K562 (cell line): ENCODE results near the gene R3HDM1. TPM values are rescaled to one million over a fixed set of nuclear protein-coding genes. Genes with fewer than 3 reads are reported as not detected.

Source experiments
- ATF1 ChIP-seq, 2 experiments: fragments of 450-650 bp in 1 of 2; IDR thresholded peaks; 2 replicates each; pipeline ENCODE4 v1.6.1; 2016; ENCODE audit warnings: missing compliant biosample characterization in 1 of 2, missing genetic modification characterization in 1 of 2
- CBFB ChIP-seq: sonication (generic); formaldehyde crosslinking; IDR thresholded peaks from 2 replicates; pipeline ENCODE4 v1.4.0; 2020; ENCODE audit warnings: mild to moderate bottlenecking, missing genetic modification reagents
- CGGBP1 ChIP-seq: fragments of 250-450 bp; sonication (Bioruptor Pico); IDR thresholded peaks from 2 replicates; pipeline ENCODE4 v1.9.0; 2021; ENCODE audit warnings: mild to moderate bottlenecking
- CREB1 ChIP-seq, 2 experiments: sonication (generic) in 1 of 2; formaldehyde crosslinking in 1 of 2; IDR thresholded peaks; 2 replicates each; pipeline versions ENCODE4 v1.6.1 to v1.8.0; 2012 to 2022; ENCODE audit warnings: inconsistent platforms in 1 of 2, mild to moderate bottlenecking in 1 of 2, missing genetic modification reagents in 1 of 2, moderate library complexity in 1 of 2
- DMBX1 ChIP-seq: fragments of 250-450 bp; sonication (Bioruptor Pico); IDR thresholded peaks from 2 replicates; pipeline ENCODE4 v1.8.0; 2022; ENCODE audit warnings: inconsistent platforms, mild to moderate bottlenecking, moderate library complexity, borderline replicate concordance
- E2F5 ChIP-seq: sonication (generic); formaldehyde crosslinking; IDR thresholded peaks from 2 replicates; pipeline ENCODE4 v1.8.0; 2022; ENCODE audit warnings: mild to moderate bottlenecking, missing genetic modification reagents
- E2F8 ChIP-seq: fragments of 450-650 bp; IDR thresholded peaks from 2 replicates; pipeline ENCODE4 v1.7.1; 2018; ENCODE audit warnings: mild to moderate bottlenecking, low read depth; ENCODE audit not compliant: partially characterized antibody
- KLF13 ChIP-seq: fragments of 450-650 bp; IDR thresholded peaks from 2 replicates; pipeline ENCODE4 v1.6.1; 2016; ENCODE audit warnings: missing genetic modification characterization, low read depth, mild to moderate bottlenecking, missing compliant biosample characterization, moderate library complexity, borderline replicate concordance
- MEIS2 ChIP-seq: fragments of 450-650 bp; IDR thresholded peaks from 2 replicates; pipeline ENCODE4 v1.6.1; 2014; ENCODE audit warnings: mild to moderate bottlenecking; ENCODE audit not compliant: partially characterized antibody
- MNT ChIP-seq, 2 experiments: fragments of 450-650 bp; conservative IDR thresholded peaks; 2 replicates each; pipeline ENCODE4 v1.6.1; 2017; ENCODE audit warnings: mild to moderate bottlenecking in 2 of 2, moderate library complexity in 2 of 2
- MYC ChIP-seq, 2 experiments: fragments of 250-450 bp in 1 of 2; sonication (Bioruptor Pico) in 1 of 2; IDR thresholded peaks; 2 replicates each; pipeline versions ENCODE4 v1.5.1 to v1.6.1; 2012 to 2021; ENCODE audit warnings: low read depth in 2 of 2, borderline replicate concordance in 1 of 2, improper control_type of control experiment in 1 of 2, low read length in 1 of 2, mild to moderate bottlenecking in 1 of 2, moderate library complexity in 1 of 2
- NFIC ChIP-seq: fragments of 450-650 bp; IDR thresholded peaks from 2 replicates; pipeline ENCODE4 v1.6.1; 2017; ENCODE audit warnings: mild to moderate bottlenecking, inconsistent platforms
- PKNOX1 ChIP-seq: fragments of 450-650 bp; IDR thresholded peaks from 2 replicates; pipeline ENCODE4 v1.6.1; 2016
- POLR2A ChIP-seq: fragments of 450-650 bp; conservative IDR thresholded peaks from 2 replicates; pipeline ENCODE4 v1.6.1; 2016
- SRSF3 ChIP-seq: fragments of 200-400 bp; formaldehyde crosslinking; IDR thresholded peaks from 2 replicates; pipeline ENCODE4 v1.6.1; 2016; ENCODE audit warnings: mild to moderate bottlenecking, low read length, moderate library complexity; ENCODE audit not compliant: insufficient read depth
- TEAD4 ChIP-seq, 2 experiments: sonication (generic) in 1 of 2; formaldehyde crosslinking in 1 of 2; IDR thresholded peaks; 2 replicates each; pipeline versions ENCODE4 v1.6.1 to v1.8.0; 2012 to 2022; ENCODE audit warnings: borderline replicate concordance in 1 of 2, inconsistent platforms in 1 of 2, low read length in 1 of 2, mild to moderate bottlenecking in 1 of 2, missing genetic modification reagents in 1 of 2
- ZBTB7A ChIP-seq: IDR thresholded peaks from 2 replicates; pipeline ENCODE4 v1.6.1; 2011; ENCODE audit warnings: low read depth, mild to moderate bottlenecking, low read length, moderate library complexity, borderline replicate concordance; ENCODE audit not compliant: control insufficient read depth
- ZNF224 ChIP-seq: sonication (generic); formaldehyde crosslinking; IDR thresholded peaks from 2 replicates; pipeline ENCODE4 v1.8.0; 2022; ENCODE audit warnings: mild to moderate bottlenecking, missing genetic modification reagents
- polyA plus RNA-seq, 8 experiments: library from polyadenylated mRNA; depleted of rRNA in 4 of 8; stranded (reverse) in 5 of 8; unstranded in 3 of 8; fragments of >200 nt; fragmentation: Nextera tagmentation in 2 of 8; fragmentation: Illumina TruSeq in 1 of 8; extraction: Ambion mirVana in 2 of 8; extraction: Trizol in 1 of 8; gene quantifications; 2 replicates each; pipeline versions ENCODE4 v1.2.1 to v1.2.3, GENCODE V29; 2011 to 2014; ENCODE audit warnings: inconsistent platforms in 1 of 8, missing spikeins in 1 of 8
- total RNA-seq, 7 experiments: library from RNA; depleted of rRNA in 6 of 7; stranded (reverse); fragments of >200 nt in 6 of 7; fragmentation: Illumina TruSeq in 2 of 7; extraction: Trizol in 2 of 7; gene quantifications; 2 replicates each; pipeline versions ENCODE4 v1.2.1 to v1.2.3, GENCODE V29; 2011 to 2021; ENCODE audit warnings: low replicate concordance in 1 of 7

The R3HDM1 gene
- total and polyA plus RNA-seq, 9 of the 15 experiments (the other 6 are each of a cell fraction or from before 2014, with no cell fraction given) = 12.4 to 89.4 (median 31.0) TPM

GRCh38 chr2:135741395-135742324 is 210.4 kb downstream of the R3HDM1 start, which contains the start of gene UBXN4 (continued):
- peak; percentile 86 for TF ChIP-seq PKNOX1
- TF ChIP-seq SRSF3 = no peak
- TF ChIP-seq E2F5 (CRISPR knock-in tag) = peak; percentile 60; the same call in 1 of the 2 replicates
- TF ChIP-seq CREB1 (IDR thresholded peaks at IDR 0.05) = peak; percentile 91
- TF ChIP-seq CREB1 (CRISPR knock-in tag; IDR thresholded peaks at IDR 0.05) = peak; percentile 92
- no peak for TF ChIP-seq CBFB (CRISPR knock-in tag)
- TF ChIP-seq ATF1 (CRISPR knock-in tag; IDR thresholded peaks at IDR 0.05) = peak; percentile 32; the same call in 1 of the 2 replicates
- peak; percentile 96 for TF ChIP-seq ATF1 (tag; IDR thresholded peaks at IDR 0.05)
- no peak for TF ChIP-seq KLF13 (tag)
- TF ChIP-seq E2F8 = peak; percentile 82
- peak; percentile 86 for TF ChIP-seq POLR2A
- peak; percentile 41 to 79; a peak in 3 of 4 replicates for TF ChIP-seq MNT (conservative IDR thresholded peaks at IDR 0.05)
- peak; percentile 57 for TF ChIP-seq TEAD4 (IDR thresholded peaks at IDR 0.05; ENCODE audit: low read length)
- no peak for TF ChIP-seq TEAD4 (CRISPR knock-in tag; IDR thresholded peaks at IDR 0.05; ENCODE audit: borderline replicate concordance)
- TF ChIP-seq MYC (IDR thresholded peaks at IDR 0.05; ENCODE audit: low read depth, low read length) = 0 out of 2 replicates have a peak, but pooled peaks have one; percentile 49
- no peak; the same call in 1 of the 2 replicates for TF ChIP-seq MYC (CRISPR knock-in tag; IDR thresholded peaks at IDR 0.05; ENCODE audit: borderline replicate concordance, low read depth)
- no peak for TF ChIP-seq CGGBP1 (CRISPR knock-in tag)
- TF ChIP-seq DMBX1 (CRISPR knock-in tag) = no peak
- TF ChIP-seq NFIC = 0 out of 2 replicates have a peak, but pooled peaks have one; percentile 3
- TF ChIP-seq MEIS2 = peak; percentile 72
- TF ChIP-seq ZNF224 (CRISPR knock-in tag) = no peak
- TF ChIP-seq ZBTB7A = peak; percentile 46; the same call in 1 of the 2 replicates
